Fibroblast of lung (primary cell): ENCODE measurements around the gene IGSF21. TPM values are rescaled to one million over a fixed set of nuclear protein-coding genes. Genes with fewer than 3 reads are reported as not detected.

Source experiments
- DNase-seq, 2 donors: peaks; one replicate each; pipeline versions ENCODE4 v3.0.0 to v3.0.0-alpha.2; 2010; ENCODE audit warnings: low read depth in 2 of 2
- H2AFZ ChIP-seq: 2 replicates; pipeline ENCODE4 v1.5.1; 2012; ENCODE audit warnings: low read length, control low read depth, inconsistent platforms
- H3K27ac ChIP-seq: 2 replicates; pipeline ENCODE4 v1.5.1; 2011; ENCODE audit warnings: low read length, control low read depth; ENCODE audit not compliant: insufficient read depth
- H3K27me3 ChIP-seq: 2 replicates; pipeline ENCODE4 v1.5.1; 2011; ENCODE audit warnings: mild to moderate bottlenecking, low read length; ENCODE audit not compliant: control insufficient read depth, insufficient read depth
- H3K36me3 ChIP-seq: 2 replicates; pipeline ENCODE4 v1.5.1; 2011; ENCODE audit warnings: low read length; ENCODE audit not compliant: control insufficient read depth, insufficient read depth
- H3K4me1 ChIP-seq: 2 replicates; pipeline ENCODE4 v1.5.1; 2011; ENCODE audit warnings: low read length; ENCODE audit not compliant: control insufficient read depth, insufficient read depth; ENCODE audit errors: extremely low read depth
- H3K4me2 ChIP-seq: 2 replicates; pipeline ENCODE4 v1.5.1; 2011; ENCODE audit warnings: low read length, control low read depth; ENCODE audit not compliant: insufficient read depth; ENCODE audit errors: extremely low read depth
- H3K4me3 ChIP-seq, 4 experiments: fragments of 200-600 bp in 1 of 4; sonication (generic) in 1 of 4; replicated peaks in 1 of 4; 2 replicates each; pipeline ENCODE4 v1.5.1; 2011 to 2016; ENCODE audit warnings: low read length in 4 of 4, low read depth in 3 of 4, mild to moderate bottlenecking in 3 of 4, control low read depth in 2 of 4, inconsistent platforms in 1 of 4, mixed read lengths in 1 of 4; ENCODE audit not compliant: insufficient read depth in 1 of 4; ENCODE audit errors: control extremely low read depth in 1 of 4
- H3K79me2 ChIP-seq: 2 replicates; pipeline ENCODE4 v1.5.1; 2012; ENCODE audit warnings: mild to moderate bottlenecking, low read length, inconsistent platforms; ENCODE audit not compliant: control insufficient read depth, insufficient read depth
- H3K9ac ChIP-seq: 2 replicates; pipeline ENCODE4 v1.5.1; 2011; ENCODE audit warnings: mild to moderate bottlenecking, low read length, control low read depth; ENCODE audit not compliant: insufficient read depth
- H3K9me3 ChIP-seq: 2 replicates; pipeline ENCODE4 v1.5.1; 2012; ENCODE audit warnings: low read depth, low read length; ENCODE audit not compliant: control insufficient read depth, insufficient read depth
- H4K20me1 ChIP-seq: 2 replicates; pipeline ENCODE4 v1.5.1; 2011; ENCODE audit warnings: low read length; ENCODE audit not compliant: control insufficient read depth, insufficient read depth; ENCODE audit errors: extremely low read depth
- CTCF ChIP-seq, 2 donors: IDR thresholded peaks in 1 of 2; conservative IDR thresholded peaks in 1 of 2; 1 replicate in 1 of 2; 2 replicates in 1 of 2; pipeline ENCODE4 v1.5.1; 2011 to 2012; ENCODE audit warnings: low read length in 2 of 2, control low read depth in 1 of 2, inconsistent platforms in 1 of 2, low read depth in 1 of 2, mild to moderate bottlenecking in 1 of 2
- EZH2 ChIP-seq: IDR thresholded peaks from 2 replicates; pipeline ENCODE4 v1.5.1; 2012; ENCODE audit warnings: low read length, control low read depth, mild to moderate bottlenecking; ENCODE audit errors: missing control alignments
- polyA plus RNA-seq, 2 donors: library from polyadenylated mRNA; depleted of rRNA in 1 of 2; stranded (reverse) in 1 of 2; unstranded in 1 of 2; fragments of >200 nt; gene quantifications; 2 replicates each; pipeline ENCODE4 v1.2.1, GENCODE V29; 2011 to 2012; ENCODE audit warnings: missing spikeins in 1 of 2
- total RNA-seq: library from RNA; depleted of rRNA; stranded (reverse); fragments of >200 nt; gene quantifications from 2 replicates; pipeline ENCODE4 v1.2.1, GENCODE V29; 2014

The IGSF21 gene
- total and polyA plus RNA-seq, 2 donors (not counting 1 experiment from before 2014, with no cell fraction given) = not detected

GRCh38 chr1:18408656-18409370, 301.2 kb downstream of the IGSF21 start:
- H3K4me2 ChIP-seq = no peak overlapping the region
- H4K20me1 ChIP-seq = no peaks in the 10 kb centered on the region
- H2AFZ ChIP-seq = no peak overlapping the region
- H3K4me3 ChIP-seq = no peak overlapping the region
- DNase-seq = no peak
- no peaks in the 10 kb centered on the region for H3K36me3 ChIP-seq
- H3K9me3 ChIP-seq = no peaks in the 10 kb centered on the region
- no peaks in the 10 kb centered on the region for H3K79me2 ChIP-seq
- H3K27me3 ChIP-seq = no peaks in the 10 kb centered on the region
- no peak overlapping the region for H3K27ac ChIP-seq
- TF ChIP-seq EZH2 = no peak
- H3K9ac ChIP-seq = no peak overlapping the region
- no peaks in the 10 kb centered on the region for H3K4me1 ChIP-seq

GRCh38 chr1:18409609-18410237, 302.1 kb downstream of the IGSF21 start:
- Histone ChIP-seq H3K4me3 (no peak overlapping the region), H2AFZ (no peak overlapping the region), H3K4me2 (no peak overlapping the region), H3K27ac (no peak overlapping the region), H4K20me1 (no peaks in the 10 kb centered on the region), H3K9me3 (no peaks in the 10 kb centered on the region), H3K79me2 (no peaks in the 10 kb centered on the region), H3K36me3 (no peaks in the 10 kb centered on the region), H3K4me1 (no peaks in the 10 kb centered on the region), H3K9ac (no peak overlapping the region), H3K27me3 (no peaks in the 10 kb centered on the region)
- TF ChIP-seq EZH2 (no peak), CTCF (conservative IDR thresholded peaks at IDR 0.05 in 1 of 2, IDR thresholded peaks at IDR 0.05 in 1 of 2; ENCODE audit: low read depth in 1 of 2, low read length in 2 of 2) (no peak)
- DNase-seq = no peak

GRCh38 chr1:18410407-18410806, 302.8 kb downstream of the IGSF21 start:
- no peak for DNase-seq
- H3K79me2 ChIP-seq = no peaks in the 10 kb centered on the region
- TF ChIP-seq CTCF (conservative IDR thresholded peaks at IDR 0.05 in 1 of 2, IDR thresholded peaks at IDR 0.05 in 1 of 2; ENCODE audit: low read depth in 1 of 2, low read length in 2 of 2) (no peak), EZH2 (no peak)
- no peaks in the 10 kb centered on the region for H3K9me3 ChIP-seq
- H3K9ac ChIP-seq = no peak overlapping the region
- no peaks in the 10 kb centered on the region for H4K20me1 ChIP-seq
- no peaks in the 10 kb centered on the region for H3K4me1 ChIP-seq
- H3K27ac ChIP-seq = no peak overlapping the region
- no peaks in the 10 kb centered on the region for H3K36me3 ChIP-seq
- H2AFZ ChIP-seq = no peak overlapping the region
- no peaks in the 10 kb centered on the region for H3K27me3 ChIP-seq
- no peak overlapping the region for H3K4me2 ChIP-seq
- H3K4me3 ChIP-seq = no peak overlapping the region
